HepG2 (cell line): Measurements from ENCODE around the gene ICAM5. TPM values are rescaled to one million over a fixed set of nuclear protein-coding genes. Genes with fewer than 3 reads are reported as not detected.

Source experiments
- ARID2 ChIP-seq: sonication (generic); formaldehyde crosslinking; IDR thresholded peaks from 2 replicates; pipeline ENCODE4 v1.8.1; 2022; ENCODE audit warnings: mild to moderate bottlenecking, missing genetic modification reagents, borderline replicate concordance
- ARNTL ChIP-seq: sonication (generic); formaldehyde crosslinking; IDR thresholded peaks from 2 replicates; pipeline ENCODE4 v1.4.0; 2020; ENCODE audit warnings: mild to moderate bottlenecking, missing genetic modification reagents
- CCAR2 ChIP-seq: fragments of 200-400 bp; formaldehyde crosslinking; optimal IDR thresholded peaks from 2 replicates; pipeline ENCODE3; 2018; ENCODE audit warnings: low read depth, mild to moderate bottlenecking, low read length, moderate library complexity
- DMAP1 ChIP-seq: IDR thresholded peaks from 2 replicates; pipeline ENCODE4 v1.6.1; 2016
- EZH2 ChIP-seq: conservative IDR thresholded peaks from 2 replicates; pipeline ENCODE4 v1.6.1; 2012; ENCODE audit warnings: mild to moderate bottlenecking, low read depth, low read length, moderate library complexity
- FOXA3 ChIP-seq: IDR thresholded peaks from 2 replicates; pipeline ENCODE4 v1.6.1; 2016; ENCODE audit warnings: missing genetic modification reagents, missing compliant biosample characterization
- HDAC2 ChIP-seq: sonication (generic); formaldehyde crosslinking; IDR thresholded peaks from 2 replicates; pipeline ENCODE4 v1.4.0; 2020; ENCODE audit warnings: missing genetic modification reagents
- KDM2A ChIP-seq: sonication (generic); formaldehyde crosslinking; IDR thresholded peaks from 2 replicates; pipeline ENCODE4 v1.4.0; 2020; ENCODE audit warnings: low read depth, missing genetic modification reagents, borderline replicate concordance
- KDM6A ChIP-seq: IDR thresholded peaks from 2 replicates; pipeline ENCODE4 v1.6.1; 2016; ENCODE audit warnings: low read depth
- MEF2D ChIP-seq: sonication (generic); formaldehyde crosslinking; IDR thresholded peaks from 2 replicates; pipeline ENCODE4 v1.5.1; 2020; ENCODE audit warnings: mild to moderate bottlenecking, missing genetic modification reagents
- RAD21 ChIP-seq: fragments of 450-650 bp; formaldehyde crosslinking; IDR thresholded peaks from 2 replicates; pipeline ENCODE4 v1.5.0; 2020; ENCODE audit warnings: mild to moderate bottlenecking
- SALL2 ChIP-seq: sonication (generic); formaldehyde crosslinking; IDR thresholded peaks from 2 replicates; pipeline ENCODE4 v1.8.1; 2023; ENCODE audit warnings: mild to moderate bottlenecking, missing genetic modification reagents, inconsistent platforms
- SRSF9 ChIP-seq: fragments of 200-400 bp; formaldehyde crosslinking; IDR thresholded peaks from 2 replicates; pipeline ENCODE4 v1.6.1; 2018; ENCODE audit warnings: borderline replicate concordance, mild to moderate bottlenecking, low read depth, low read length; ENCODE audit not compliant: insufficient read depth, poor library complexity, severe bottlenecking
- TEF ChIP-seq: sonication (generic); formaldehyde crosslinking; IDR thresholded peaks from 2 replicates; pipeline ENCODE4 v1.5.0; 2020; ENCODE audit warnings: missing genetic modification reagents
- ZNF18 ChIP-seq: sonication (generic); formaldehyde crosslinking; IDR thresholded peaks from 2 replicates; pipeline ENCODE4 v1.8.0; 2022; ENCODE audit warnings: mild to moderate bottlenecking, missing genetic modification reagents; ENCODE audit not compliant: insufficient replicate concordance
- ZNF180 ChIP-seq: sonication (generic); formaldehyde crosslinking; IDR thresholded peaks from 2 replicates; pipeline ENCODE4 v1.4.0; 2020; ENCODE audit warnings: low read depth, missing genetic modification reagents, borderline replicate concordance
- ZNF414 ChIP-seq: sonication (generic); formaldehyde crosslinking; IDR thresholded peaks from 2 replicates; pipeline ENCODE4 v1.5.0; 2020; ENCODE audit warnings: missing genetic modification reagents
- ZNF484 ChIP-seq: sonication (generic); formaldehyde crosslinking; IDR thresholded peaks from 2 replicates; pipeline ENCODE4 v1.5.1; 2020; ENCODE audit warnings: mild to moderate bottlenecking, low read depth, missing genetic modification reagents, borderline replicate concordance
- ZNF546 ChIP-seq: sonication (generic); formaldehyde crosslinking; conservative IDR thresholded peaks from 2 replicates; pipeline ENCODE4 v1.8.1; 2023; ENCODE audit warnings: mild to moderate bottlenecking, missing genetic modification reagents
- ZNF605 ChIP-seq: sonication (generic); formaldehyde crosslinking; IDR thresholded peaks from 2 replicates; pipeline ENCODE4 v1.8.0; 2022; ENCODE audit warnings: mild to moderate bottlenecking, missing genetic modification reagents
- ZNF704 ChIP-seq: sonication (generic); formaldehyde crosslinking; IDR thresholded peaks from 2 replicates; pipeline ENCODE4 v1.8.1; 2023; ENCODE audit warnings: mild to moderate bottlenecking, inconsistent platforms, moderate library complexity, missing genetic modification reagents, borderline replicate concordance
- ZSCAN5A ChIP-seq: sonication (generic); formaldehyde crosslinking; IDR thresholded peaks from 2 replicates; pipeline ENCODE4 v1.8.0; 2022; ENCODE audit warnings: mild to moderate bottlenecking, missing genetic modification reagents, borderline replicate concordance
- polyA plus RNA-seq, 8 experiments: library from polyadenylated mRNA; depleted of rRNA in 3 of 8; stranded (reverse) in 7 of 8; unstranded in 1 of 8; fragments of >200 nt; fragmentation: Illumina TruSeq in 4 of 8; extraction: Trizol in 4 of 8; gene quantifications; 2 replicates each; pipeline versions ENCODE4 v1.2.1 to v1.2.3, GENCODE V29; 2011 to 2016; ENCODE audit warnings: low read depth in 4 of 8, missing spikeins in 1 of 8, mixed read lengths in 1 of 8; ENCODE audit not compliant: insufficient read depth in 1 of 8
- total RNA-seq, 5 experiments: library from RNA; depleted of rRNA; stranded (reverse); fragments of >200 nt; fragmentation: Illumina TruSeq; extraction: Trizol; gene quantifications; 2 replicates each; pipeline ENCODE4 v1.2.3, GENCODE V29; 2016; ENCODE audit warnings: low read depth in 1 of 5

Gene ICAM5
- total and polyA plus RNA-seq, 2 of the 13 experiments (the other 11 are each of a cell fraction or from before 2014, with no cell fraction given): 0.46 to 1.6 TPM

- TF ChIP-seq ZNF546 (0 out of 2 replicates have a peak, but pooled peaks have one; percentile 56), ARNTL (CRISPR knock-in tag) (peak; percentile 73; the same call in 1 of the 2 replicates), ARID2 (CRISPR knock-in tag) (peak; percentile 48; the same call in 1 of the 2 replicates), CCAR2 (no peak), KDM6A (CRISPR knock-in tag) (peak; percentile 17; the same call in 1 of the 2 replicates), TEF (CRISPR knock-in tag) (no peak; the same call in 1 of the 2 replicates), RAD21 (CRISPR knock-in tag) (peak; percentile 36; the same call in 1 of the 2 replicates), DMAP1 (CRISPR knock-in tag) (peak; percentile 89), FOXA3 (CRISPR knock-in tag) (peak; percentile 76), ZNF414 (CRISPR knock-in tag) (no peak), ZNF180 (CRISPR knock-in tag) (no peak), EZH2 (no peak), SALL2 (CRISPR knock-in tag) (peak; percentile 79), MEF2D (CRISPR knock-in tag) (peak; percentile 38; the same call in 1 of the 2 replicates), ZNF18 (peak; percentile 62), SRSF9 (no peak), ZNF704 (CRISPR knock-in tag) (no peak), ZNF484 (CRISPR knock-in tag) (no peak), ZSCAN5A (CRISPR knock-in tag) (peak; percentile 77; the same call in 1 of the 2 replicates), ZNF605 (CRISPR knock-in tag) (peak; percentile 96), HDAC2 (CRISPR knock-in tag) (peak; percentile 84), KDM2A (CRISPR knock-in tag) (peak; percentile 87)
Observed at GRCh38 chr19:10270616-10271394, 18.9 kb upstream of the ICAM5 start, which contains the start of gene ICAM1 (continued).
